GM12891 (cell line): ENCODE data around the gene ADAMTS15.

Source experiments
- POLR2A ChIP-seq: IDR thresholded peaks from 2 replicates; pipeline ENCODE4 v1.6.1; 2011; ENCODE audit warnings: low read depth, low read length, control low read depth
- POLR2AphosphoS5 ChIP-seq: IDR thresholded peaks from 2 replicates; pipeline ENCODE4 v1.6.1; 2011; ENCODE audit warnings: low read depth, low read length, control low read depth
- SPI1 ChIP-seq: IDR thresholded peaks from 2 replicates; pipeline ENCODE4 v1.6.1; 2011; ENCODE audit warnings: low read depth, low read length, control low read depth
- TAF1 ChIP-seq: IDR thresholded peaks from 2 replicates; pipeline ENCODE4 v1.6.1; 2011; ENCODE audit warnings: low read depth, low read length, control low read depth

DNA sequence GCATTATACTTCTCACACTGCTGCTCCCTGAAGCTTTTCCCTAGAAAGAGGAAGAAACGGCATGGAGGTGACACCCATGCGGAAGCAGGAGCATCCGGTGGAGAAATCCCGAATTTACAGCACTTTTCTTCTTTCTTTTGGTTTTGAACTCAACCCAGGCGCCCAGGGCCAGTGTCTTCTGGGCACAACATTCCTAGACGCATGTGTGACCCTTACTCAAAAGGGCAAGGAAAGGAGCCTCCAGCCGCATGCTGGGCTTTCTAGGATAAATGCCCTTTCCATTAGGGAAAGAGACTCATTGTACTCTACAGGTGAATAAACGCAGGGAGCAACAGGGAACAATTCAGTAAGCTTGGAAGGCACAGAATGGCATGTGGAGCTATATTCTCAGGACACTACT is 39.5 kb upstream of the ADAMTS15 start:
- no peak for TF ChIP-seq POLR2AphosphoS5
- no peak for TF ChIP-seq TAF1
- TF ChIP-seq POLR2A: no peak
- TF ChIP-seq SPI1: no peak
